Nephron progenitor cell (in vitro differentiated cells): ENCODE results near the gene LMBRD1.

Experiments used
- DNase-seq: peaks from one replicate; pipeline ENCODE4 v3.0.0; 2021
- H3K27ac Mint-ChIP-seq: 2 replicates; pipeline ENCODE4 v1.8.0; 2021; ENCODE audit warnings: mild to moderate bottlenecking, moderate library complexity, mixed read lengths
- H3K27me3 Mint-ChIP-seq: 2 replicates; pipeline ENCODE4 v1.8.0; 2021; ENCODE audit warnings: mild to moderate bottlenecking, low read depth, mixed read lengths; ENCODE audit not compliant: poor library complexity
- H3K36me3 Mint-ChIP-seq: 2 replicates; pipeline ENCODE4 v1.8.0; 2021; ENCODE audit warnings: low read depth, mixed read lengths
- H3K4me1 Mint-ChIP-seq: 2 replicates; pipeline ENCODE4 v1.8.0; 2021; ENCODE audit warnings: mixed read lengths
- H3K4me3 Mint-ChIP-seq: 2 replicates; pipeline ENCODE4 v1.8.0; 2021; ENCODE audit warnings: mild to moderate bottlenecking, moderate library complexity, mixed read lengths
- H3K9me3 Mint-ChIP-seq: 2 replicates; pipeline ENCODE4 v1.8.0; 2021; ENCODE audit warnings: mild to moderate bottlenecking, moderate library complexity, mixed read lengths
- TF ChIP-seq, protein P1 (sequence below): fragments of 200-600 bp; sonication (generic); IDR thresholded peaks from 2 replicates; pipeline ENCODE4 v1.5.0; 2021; ENCODE audit warnings: antibody characterized with exemption

The LMBRD1 gene

DNA sequence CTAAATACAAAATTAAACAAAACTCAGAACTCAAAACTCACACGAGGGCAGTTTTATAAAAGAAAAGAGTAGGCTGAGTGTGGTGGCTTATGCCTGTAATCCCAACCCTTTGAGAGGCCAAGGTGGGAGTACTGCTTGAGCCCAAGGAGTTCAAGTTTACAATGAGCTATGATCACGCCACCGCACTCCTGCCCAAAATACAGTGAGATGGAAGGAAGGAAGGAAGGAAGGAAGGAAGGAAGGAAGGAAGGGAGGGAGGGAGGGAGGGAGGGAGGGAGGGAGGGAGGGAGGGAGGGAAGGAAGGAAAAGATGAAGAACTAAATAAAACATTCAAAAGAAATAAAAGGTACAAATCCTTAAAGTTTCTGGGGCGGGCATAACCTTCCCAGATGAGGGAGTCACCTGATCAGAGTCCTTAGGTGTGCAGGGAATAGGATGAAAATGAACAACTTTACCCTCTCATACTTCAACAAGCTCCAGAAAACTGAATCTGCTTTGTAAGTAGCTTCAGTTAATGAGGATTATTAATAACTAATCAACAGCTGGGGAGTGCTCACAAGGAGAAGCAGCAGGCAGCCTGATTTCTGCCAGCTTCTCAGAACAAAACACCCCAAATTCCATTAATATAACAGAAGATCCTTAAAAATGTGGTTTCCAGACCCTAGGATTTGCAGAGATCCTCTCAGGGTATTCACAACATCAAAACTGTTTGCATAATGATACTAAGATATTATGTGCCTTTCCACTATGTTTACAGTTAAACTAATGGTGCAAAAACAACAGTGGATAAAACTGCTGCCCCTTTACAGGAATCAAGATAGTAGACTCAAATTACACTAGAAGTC is 21.8 kb downstream of the LMBRD1 start:
- Mint-ChIP-seq H3K4me3 (no peak overlapping the region), H3K9me3 (peaks cover 6% of the 10 kb centered on the region), H3K27me3 (no peaks in the 10 kb centered on the region), H3K27ac (no peak overlapping the region), H3K36me3 (peaks cover 27% of the 10 kb centered on the region), H3K4me1 (no peaks in the 10 kb centered on the region)
- no peak for DNase-seq
- TF ChIP-seq, protein P1, sequence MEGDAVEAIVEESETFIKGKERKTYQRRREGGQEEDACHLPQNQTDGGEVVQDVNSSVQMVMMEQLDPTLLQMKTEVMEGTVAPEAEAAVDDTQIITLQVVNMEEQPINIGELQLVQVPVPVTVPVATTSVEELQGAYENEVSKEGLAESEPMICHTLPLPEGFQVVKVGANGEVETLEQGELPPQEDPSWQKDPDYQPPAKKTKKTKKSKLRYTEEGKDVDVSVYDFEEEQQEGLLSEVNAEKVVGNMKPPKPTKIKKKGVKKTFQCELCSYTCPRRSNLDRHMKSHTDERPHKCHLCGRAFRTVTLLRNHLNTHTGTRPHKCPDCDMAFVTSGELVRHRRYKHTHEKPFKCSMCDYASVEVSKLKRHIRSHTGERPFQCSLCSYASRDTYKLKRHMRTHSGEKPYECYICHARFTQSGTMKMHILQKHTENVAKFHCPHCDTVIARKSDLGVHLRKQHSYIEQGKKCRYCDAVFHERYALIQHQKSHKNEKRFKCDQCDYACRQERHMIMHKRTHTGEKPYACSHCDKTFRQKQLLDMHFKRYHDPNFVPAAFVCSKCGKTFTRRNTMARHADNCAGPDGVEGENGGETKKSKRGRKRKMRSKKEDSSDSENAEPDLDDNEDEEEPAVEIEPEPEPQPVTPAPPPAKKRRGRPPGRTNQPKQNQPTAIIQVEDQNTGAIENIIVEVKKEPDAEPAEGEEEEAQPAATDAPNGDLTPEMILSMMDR = no peak

DNA sequence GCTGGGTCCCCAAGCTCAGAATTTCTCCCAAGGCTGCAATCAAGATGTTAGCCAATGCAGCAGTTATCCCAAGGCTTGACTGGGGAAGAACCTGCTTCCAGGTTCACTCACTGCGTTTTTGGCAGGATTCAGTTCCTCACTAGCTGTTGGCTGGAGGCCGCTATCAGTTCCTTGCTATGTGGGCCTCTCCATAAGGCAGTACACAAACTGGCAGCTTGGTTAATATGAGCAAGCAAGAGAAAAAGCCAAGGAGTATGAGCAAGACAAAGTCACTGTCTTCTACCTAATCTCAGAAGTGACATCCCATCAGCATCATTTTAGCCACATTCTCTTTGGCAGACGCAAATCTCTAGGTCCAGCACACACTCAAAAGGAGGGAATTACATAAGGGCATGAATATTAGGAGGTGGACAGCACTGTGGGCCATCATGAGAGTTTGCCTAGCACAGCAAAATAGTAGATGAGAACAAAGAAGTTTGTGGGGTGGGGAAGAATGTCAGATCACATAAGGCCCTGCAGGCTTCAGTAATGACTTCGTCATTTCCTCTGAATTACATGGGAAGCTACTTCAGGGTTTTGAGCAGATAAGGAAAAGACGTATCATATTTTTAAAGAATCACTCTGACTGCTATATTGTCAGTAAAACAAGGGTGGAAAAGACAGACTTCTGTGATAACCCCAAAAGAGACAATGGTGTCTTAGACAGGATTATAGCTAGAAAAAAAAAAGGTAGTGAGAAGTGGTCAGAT is 25.5 kb downstream of the LMBRD1 start:
- no peaks in the 10 kb centered on the region for H3K4me1 Mint-ChIP-seq
- H3K36me3 Mint-ChIP-seq = peaks cover 35% of the 10 kb centered on the region
- no peaks in the 10 kb centered on the region for H3K27me3 Mint-ChIP-seq
- H3K9me3 Mint-ChIP-seq = peaks cover 9% of the 10 kb centered on the region
- H3K4me3 Mint-ChIP-seq = no peak overlapping the region
- TF ChIP-seq, protein P1 = no peak
- no peak overlapping the region for H3K27ac Mint-ChIP-seq
- DNase-seq = no peak

DNA sequence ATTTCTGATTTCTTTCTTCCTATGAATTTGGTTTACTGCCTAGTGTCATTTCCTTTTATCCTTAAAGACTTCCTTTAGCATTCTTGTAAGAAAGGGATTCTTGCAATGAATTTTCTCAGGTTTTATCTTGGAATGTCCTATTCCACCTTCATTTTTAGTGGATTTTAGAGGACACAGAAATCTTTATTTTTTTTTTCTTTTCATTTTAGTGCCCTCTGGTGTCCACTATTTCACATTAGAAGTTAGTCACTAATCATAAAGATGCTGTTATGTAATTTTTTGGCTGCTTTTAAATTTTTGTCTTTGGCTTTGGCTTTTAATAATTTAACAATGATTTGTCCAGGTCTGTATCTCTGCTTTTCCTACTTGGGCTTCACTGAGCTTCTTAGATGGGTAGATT is 28.1 kb downstream of the LMBRD1 start:
- Mint-ChIP-seq H3K4me1 (no peaks in the 10 kb centered on the region), H3K27me3 (no peaks in the 10 kb centered on the region), H3K36me3 (peaks cover 28% of the 10 kb centered on the region), H3K27ac (no peak overlapping the region), H3K9me3 (peaks cover 9% of the 10 kb centered on the region), H3K4me3 (no peak overlapping the region)
- no peak for DNase-seq
- TF ChIP-seq, protein P1 = no peak

DNA sequence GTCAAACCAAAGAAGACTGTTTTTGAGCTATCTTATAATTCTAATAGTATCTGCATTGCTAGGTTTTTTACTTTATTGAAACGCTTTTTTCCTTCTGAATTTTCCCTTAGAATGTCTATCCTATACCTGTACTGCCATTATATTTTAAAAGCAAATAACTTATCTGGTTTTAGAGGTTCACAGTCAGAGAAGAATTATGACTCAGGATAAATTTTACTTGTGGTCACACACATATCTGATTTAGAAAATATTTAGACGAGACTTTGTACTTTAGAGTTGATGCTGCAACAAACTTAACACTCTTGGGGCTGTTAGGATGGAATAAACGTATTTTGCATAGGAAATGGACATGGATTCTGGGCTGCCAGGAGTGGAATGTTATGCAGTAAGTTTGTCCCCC is 33.0 kb downstream of the LMBRD1 start:
- Mint-ChIP-seq H3K4me3 (no peak overlapping the region), H3K27ac (no peak overlapping the region), H3K9me3 (no peaks in the 10 kb centered on the region), H3K4me1 (no peaks in the 10 kb centered on the region), H3K27me3 (no peaks in the 10 kb centered on the region), H3K36me3 (peaks cover 13% of the 10 kb centered on the region)
- DNase-seq = no peak
- TF ChIP-seq, protein P1 = no peak

DNA sequence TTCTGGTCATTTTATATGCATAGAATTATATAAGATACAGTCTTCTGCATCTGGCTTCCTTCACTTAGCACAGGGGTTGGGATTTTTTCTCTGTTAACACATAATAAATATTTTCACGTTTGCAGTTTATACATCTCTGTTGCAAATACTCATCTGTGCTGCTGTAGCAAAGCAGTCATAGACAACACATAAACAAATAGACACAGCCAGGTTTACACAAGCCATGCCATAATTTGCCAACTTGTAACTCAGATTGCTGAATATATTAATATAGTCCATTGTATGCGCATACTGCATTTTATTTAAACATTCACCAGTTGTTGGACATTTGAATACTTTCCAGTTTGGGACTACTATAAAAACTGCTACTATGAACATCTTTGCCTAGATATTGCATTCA is 35.0 kb downstream of the LMBRD1 start:
- TF ChIP-seq, protein P1 = no peak
- H3K36me3 Mint-ChIP-seq = peaks cover 13% of the 10 kb centered on the region
- no peak overlapping the region for H3K27ac Mint-ChIP-seq
- no peaks in the 10 kb centered on the region for H3K27me3 Mint-ChIP-seq
- peaks cover 2% of the 10 kb centered on the region for H3K9me3 Mint-ChIP-seq
- H3K4me3 Mint-ChIP-seq = no peak overlapping the region
- no peaks in the 10 kb centered on the region for H3K4me1 Mint-ChIP-seq
- no peak for DNase-seq
